Subcutaneous abdominal adipose tissue (tissue), 5 donors: Measurements from ENCODE around the gene STX10.
A peak's percentile ranks its signal among the peaks of the same experiment; 100 is the strongest.
"Not testable (repeated sequence)": the region's sequence is repeated elsewhere in the genome, so short reads cannot be mapped to it uniquely, and the experiment has no call there.

ENCODE experiments used
- H3K27ac ChIP-seq: one replicate; pipeline ENCODE4 v1.7.0; 2013; ENCODE audit warnings: low read depth, mild to moderate bottlenecking, inconsistent platforms, low read length, moderate library complexity
- H3K27me3 ChIP-seq, 5 donors: one replicate each; pipeline ENCODE4 v1.7.0; 2013; ENCODE audit warnings: low read length in 5 of 5, inconsistent platforms in 1 of 5; ENCODE audit not compliant: control insufficient read depth in 5 of 5, insufficient read depth in 4 of 5
- H3K36me3 ChIP-seq, 5 donors: one replicate each; pipeline ENCODE4 v1.7.0; 2013; ENCODE audit warnings: low read length in 5 of 5; ENCODE audit not compliant: control insufficient read depth in 5 of 5, insufficient read depth in 5 of 5
- H3K4me1 ChIP-seq, 5 donors: one replicate each; pipeline ENCODE4 v1.7.0; 2013; ENCODE audit warnings: low read length in 5 of 5, mild to moderate bottlenecking in 3 of 5, moderate library complexity in 1 of 5; ENCODE audit not compliant: control insufficient read depth in 5 of 5, insufficient read depth in 5 of 5
- H3K4me3 ChIP-seq, 5 donors: one replicate each; pipeline ENCODE4 v1.7.0; 2013; ENCODE audit warnings: low read length in 5 of 5, low read depth in 1 of 5
- H3K9ac ChIP-seq, 5 donors: one replicate each; pipeline ENCODE4 v1.7.0; 2013; ENCODE audit warnings: low read length in 5 of 5, mild to moderate bottlenecking in 4 of 5, moderate library complexity in 3 of 5
- H3K9me3 ChIP-seq, 5 donors: one replicate each; pipeline ENCODE4 v1.7.0; 2013; ENCODE audit warnings: low read length in 5 of 5; ENCODE audit not compliant: control insufficient read depth in 5 of 5
- donor health status: healthy.
- donor health status: healthy.
- donor health status: healthy.
- donor health status: healthy.
- donor health status: healthy.

Gene STX10

DNA sequence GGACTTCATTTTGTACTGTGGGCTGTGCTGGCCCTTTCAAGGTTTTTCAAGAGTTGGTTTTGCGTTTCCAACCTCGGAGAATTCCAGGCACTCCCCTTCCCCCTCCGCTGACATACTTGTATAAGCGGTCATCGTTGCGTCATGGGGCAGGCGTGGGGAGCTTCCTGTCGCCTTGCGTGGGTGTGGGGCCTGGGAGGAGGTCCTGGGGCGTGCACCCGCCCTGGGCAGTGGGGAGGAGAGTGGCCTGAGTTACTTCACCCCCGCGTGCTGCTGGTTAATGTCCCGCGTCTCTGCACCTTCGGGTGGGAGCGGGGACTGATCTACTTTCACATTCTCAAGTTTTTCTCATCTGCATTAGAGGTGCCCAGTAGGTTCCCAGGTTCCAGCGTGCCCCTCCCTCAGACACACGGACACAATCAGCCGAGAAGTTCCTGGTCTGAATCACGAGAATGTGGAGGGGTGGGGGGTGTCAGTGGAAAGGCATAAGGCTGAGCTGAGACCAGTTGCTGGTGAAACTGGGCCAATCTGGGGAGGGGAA lies 4.1 kb upstream of the STX10 start:
- Histone ChIP-seq H3K27ac (peak overlapping the region; percentile 97), H3K27me3 (no peaks in the 10 kb centered on the region), H3K4me1 (peaks cover 8 to 52% (median 36%) of the 10 kb centered on the region in 5 donors), H3K9me3 (no peaks in the 10 kb centered on the region), H3K36me3 (no peaks in the 10 kb centered on the region), H3K9ac (peak overlapping the region; percentile 68 to 99 (median 97)), H3K4me3 (peak overlapping the region; percentile 87 to 100 (median 97))

DNA sequence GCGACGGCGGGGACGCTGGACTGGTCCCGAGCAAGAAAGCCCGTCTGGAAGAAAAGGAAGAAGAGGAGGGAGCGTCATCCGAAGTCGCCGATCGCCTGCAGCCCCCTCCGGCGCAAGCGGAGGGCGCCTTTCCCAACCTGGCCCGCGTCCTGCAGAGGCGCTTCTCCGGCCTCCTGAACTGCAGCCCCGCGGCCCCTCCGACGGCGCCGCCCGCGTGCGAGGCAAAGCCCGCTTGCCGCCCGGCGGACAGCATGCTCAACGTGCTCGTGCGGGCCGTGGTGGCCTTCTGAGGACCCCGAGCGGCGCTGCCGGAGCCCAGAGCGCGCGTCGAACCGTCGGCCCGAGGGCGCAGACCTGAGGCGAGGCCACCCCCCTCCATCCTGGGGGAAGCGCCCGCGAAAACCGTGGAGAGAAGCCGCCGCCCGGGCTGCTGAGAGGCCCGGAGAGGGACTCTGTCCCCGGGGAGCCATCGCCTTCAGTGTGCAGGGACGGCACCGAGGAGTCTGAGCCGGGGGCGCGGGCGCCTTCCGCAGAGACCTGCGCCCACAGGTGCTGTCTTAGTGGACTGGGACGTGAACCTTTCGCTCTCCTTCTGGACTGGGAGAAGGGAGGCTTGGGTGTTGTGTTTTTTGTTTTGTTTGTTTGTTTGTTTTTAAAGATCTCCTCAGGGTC lies 3.5 kb upstream of the STX10 start:
- peak overlapping the region; percentile 87 to 100 (median 97) for H3K4me3 ChIP-seq
- H3K9ac ChIP-seq = peak overlapping the region; percentile 68 to 99 (median 97)
- no peaks in the 10 kb centered on the region for H3K27me3 ChIP-seq
- peaks cover 8 to 58% (median 42%) of the 10 kb centered on the region in 5 donors for H3K4me1 ChIP-seq
- no peaks in the 10 kb centered on the region for H3K9me3 ChIP-seq
- no peaks in the 10 kb centered on the region for H3K36me3 ChIP-seq
- H3K27ac ChIP-seq = peak overlapping the region; percentile 97

DNA sequence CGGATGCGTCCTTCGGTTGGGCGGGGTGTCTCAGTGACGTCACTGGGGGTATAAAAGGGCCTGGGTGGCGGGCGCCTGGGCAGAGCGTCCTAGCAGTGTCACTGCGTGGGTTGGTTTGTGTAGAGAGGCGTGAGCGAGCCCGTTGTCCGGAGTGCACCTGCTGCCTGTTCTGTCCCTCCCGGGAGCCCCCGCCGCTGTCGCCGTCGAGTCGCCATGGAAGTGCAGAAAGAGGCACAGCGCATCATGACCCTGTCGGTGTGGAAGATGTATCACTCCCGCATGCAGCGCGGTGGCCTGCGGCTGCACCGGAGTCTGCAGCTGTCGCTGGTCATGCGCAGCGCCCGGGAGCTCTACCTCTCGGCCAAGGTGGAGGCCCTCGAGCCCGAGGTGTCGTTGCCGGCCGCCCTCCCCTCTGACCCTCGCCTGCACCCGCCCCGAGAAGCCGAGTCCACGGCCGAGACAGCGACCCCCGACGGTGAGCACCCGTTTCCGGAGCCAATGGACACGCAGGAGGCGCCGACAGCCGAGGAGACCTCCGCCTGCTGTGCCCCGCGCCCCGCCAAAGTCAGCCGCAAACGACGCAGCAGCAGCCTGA lies 2.9 kb upstream of the STX10 start:
- peak overlapping the region; percentile 87 to 100 (median 97) for H3K4me3 ChIP-seq
- no peaks in the 10 kb centered on the region for H3K9me3 ChIP-seq
- H3K36me3 ChIP-seq = no peaks in the 10 kb centered on the region
- peak overlapping the region; percentile 97 for H3K27ac ChIP-seq
- no peaks in the 10 kb centered on the region for H3K27me3 ChIP-seq
- H3K9ac ChIP-seq = peak overlapping the region in 4 of 5 donors; percentile 96 to 99 (median 98)
- H3K4me1 ChIP-seq = peaks cover 8 to 61% (median 45%) of the 10 kb centered on the region in 5 donors

DNA sequence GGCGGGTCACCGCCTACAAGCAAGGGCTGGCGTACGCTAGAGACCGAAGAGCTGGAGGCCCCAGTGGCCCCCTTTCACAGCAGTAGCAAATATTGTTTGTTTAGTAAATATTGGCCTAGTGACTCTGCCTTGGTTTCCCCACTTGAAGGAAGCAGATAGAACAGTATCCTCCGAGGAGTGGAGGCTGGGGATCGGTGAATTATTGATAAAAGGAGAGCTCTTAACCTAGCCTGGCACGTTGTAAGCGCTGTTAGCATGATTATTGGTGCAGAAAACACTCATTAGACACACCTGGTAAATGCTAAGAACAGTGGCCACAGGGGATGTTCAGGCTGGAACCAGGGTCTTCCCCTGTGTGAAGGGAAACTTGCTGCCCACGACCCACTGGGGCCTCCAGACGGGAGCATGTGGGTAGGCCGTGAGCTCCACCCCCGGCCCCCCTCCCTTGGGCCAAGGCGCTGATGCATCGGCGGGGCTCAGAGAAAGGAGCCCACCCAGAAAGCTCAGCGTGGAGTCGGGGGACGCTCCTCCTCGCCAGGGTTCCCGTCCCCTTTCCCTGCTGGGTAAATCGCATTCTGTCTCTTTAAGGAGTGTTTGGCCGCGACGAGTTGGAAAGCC lies 2.3 kb upstream of the STX10 start:
- Histone ChIP-seq H3K4me3 (peak overlapping the region; percentile 87 to 100 (median 97)), H3K9ac (peak overlapping the region; percentile 95 to 99 (median 97)), H3K4me1 (peaks cover 8 to 61% (median 45%) of the 10 kb centered on the region in 5 donors), H3K27me3 (no peaks in the 10 kb centered on the region), H3K36me3 (no peaks in the 10 kb centered on the region), H3K27ac (peak overlapping the region; percentile 97), H3K9me3 (no peaks in the 10 kb centered on the region)

DNA sequence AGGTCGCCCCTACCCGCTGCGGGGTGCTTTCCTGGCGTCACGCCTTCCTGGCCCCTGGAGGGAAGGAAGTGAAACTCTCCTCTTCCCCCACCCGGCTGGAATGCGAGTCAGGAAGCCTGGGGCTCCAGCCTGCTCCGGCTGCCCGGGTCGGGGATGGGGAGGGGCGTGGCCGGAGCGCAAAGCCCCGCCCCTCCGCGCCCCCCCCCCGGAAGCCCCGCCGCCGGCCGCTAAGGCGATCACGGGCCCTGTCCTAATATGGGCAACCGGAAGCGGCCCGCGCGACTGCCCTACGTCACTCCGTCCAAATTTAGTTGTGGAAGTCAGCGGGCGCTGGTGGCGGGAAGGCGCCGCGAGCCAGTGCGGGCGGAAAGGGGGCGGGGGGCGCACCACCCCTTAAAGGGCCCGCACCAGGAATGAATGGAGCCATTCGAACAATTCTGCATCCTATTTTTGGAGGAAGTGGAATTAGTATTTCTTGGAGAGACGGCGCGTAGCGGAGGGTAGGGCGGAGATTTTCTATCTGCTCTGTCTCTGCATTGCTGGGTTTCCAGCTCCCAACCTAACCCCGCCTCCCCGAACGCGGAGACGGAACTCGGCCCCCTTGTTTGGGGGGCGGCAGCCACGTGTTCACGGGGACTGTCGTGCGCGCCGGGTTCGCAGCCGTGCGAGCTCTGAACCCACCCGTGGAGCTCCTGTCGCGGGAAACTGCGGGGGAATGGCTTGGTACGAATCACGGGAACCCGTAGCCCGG lies 1.6 kb upstream of the STX10 start:
- Histone ChIP-seq H3K27ac (peak overlapping the region; percentile 99), H3K9ac (peak overlapping the region; percentile 95 to 100 (median 99)), H3K4me3 (peak overlapping the region; percentile 87 to 100 (median 97)), H3K36me3 (no peaks in the 10 kb centered on the region), H3K27me3 (no peaks in the 10 kb centered on the region), H3K4me1 (peaks cover 6 to 57% (median 42%) of the 10 kb centered on the region in 5 donors), H3K9me3 (no peaks in the 10 kb centered on the region)

DNA sequence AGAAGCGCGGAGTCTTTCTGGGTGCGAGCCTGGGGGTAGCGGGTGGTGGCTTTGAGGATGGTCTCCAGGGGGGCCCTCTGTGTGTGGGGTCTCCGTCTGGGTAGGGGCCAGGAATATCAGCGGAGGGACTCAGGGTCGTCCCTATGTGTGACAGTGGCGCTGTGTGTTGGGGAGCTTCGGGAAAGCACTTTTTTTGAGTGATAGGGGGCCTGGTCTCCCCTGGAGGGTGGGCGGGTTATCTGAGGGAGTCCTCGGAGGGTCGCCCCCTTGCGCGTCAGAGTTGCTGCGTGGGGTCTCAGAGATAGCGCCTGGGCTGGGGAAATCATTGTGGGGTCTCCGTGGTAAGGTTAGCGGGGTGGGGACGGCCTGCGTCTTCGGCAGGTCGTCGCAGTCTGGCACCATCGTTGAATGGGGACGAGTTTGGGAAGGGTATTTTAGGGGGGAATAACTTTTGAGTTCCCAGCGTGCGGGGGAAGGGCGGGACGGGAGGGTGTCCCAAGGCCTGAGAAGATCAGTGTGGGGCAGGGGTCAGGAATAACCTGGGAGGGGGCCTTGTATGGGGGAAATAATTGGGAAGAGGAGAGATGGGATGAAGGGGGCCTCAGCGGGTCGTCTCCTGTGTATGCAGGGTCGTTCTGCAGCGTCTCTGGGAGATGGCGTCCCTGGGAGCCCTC lies 893 bp upstream of the STX10 start:
- Histone ChIP-seq H3K9ac (peak overlapping the region; percentile 95 to 100 (median 99)), H3K4me1 (peaks cover 6 to 50% (median 38%) of the 10 kb centered on the region in 5 donors), H3K9me3 (no peaks in the 10 kb centered on the region), H3K27me3 (no peaks in the 10 kb centered on the region), H3K4me3 (peak overlapping the region; percentile 85 to 99 (median 97)), H3K36me3 (no peaks in the 10 kb centered on the region), H3K27ac (peak overlapping the region; percentile 99)

DNA sequence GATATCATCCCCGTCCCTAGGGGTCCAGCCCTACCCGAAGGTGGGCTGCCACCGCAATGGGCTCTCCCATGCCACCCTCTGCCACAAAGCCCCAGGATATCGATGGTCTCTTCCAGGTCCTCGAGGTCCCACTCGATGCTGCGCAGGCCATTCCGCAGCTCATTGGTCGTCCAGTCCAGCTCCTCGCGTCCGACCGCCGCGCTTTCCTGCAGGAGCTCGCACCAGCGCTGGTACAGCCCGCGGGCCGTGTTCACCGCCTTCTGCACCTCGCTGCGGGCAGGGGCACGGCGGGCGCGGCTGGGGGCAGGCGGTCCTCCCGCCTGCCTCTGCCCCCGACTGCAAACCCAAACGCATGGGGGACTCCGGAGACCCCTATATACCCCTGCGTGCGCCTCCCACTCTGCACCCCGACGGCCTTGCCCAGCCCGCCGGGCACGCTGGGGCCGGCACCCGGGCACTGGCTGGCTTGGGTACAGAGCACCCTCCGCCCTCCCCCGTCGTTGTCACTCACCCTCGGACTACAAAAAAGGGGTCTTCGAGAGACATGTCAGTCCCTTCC lies 468 bp downstream of the STX10 start:
- Histone ChIP-seq H3K4me1 (peaks cover 2 to 38% (median 27%) of the 10 kb centered on the region in 5 donors), H3K27me3 (no peaks in the 10 kb centered on the region), H3K4me3 (peak overlapping the region; percentile 71 to 99 (median 97)), H3K9me3 (no peaks in the 10 kb centered on the region), H3K36me3 (peaks cover 0 to 8% (median 6%) of the 10 kb centered on the region in 5 donors), H3K27ac (peak overlapping the region; percentile 99), H3K9ac (peak overlapping the region in 4 of 5 donors; percentile 73 to 100 (median 99))

DNA sequence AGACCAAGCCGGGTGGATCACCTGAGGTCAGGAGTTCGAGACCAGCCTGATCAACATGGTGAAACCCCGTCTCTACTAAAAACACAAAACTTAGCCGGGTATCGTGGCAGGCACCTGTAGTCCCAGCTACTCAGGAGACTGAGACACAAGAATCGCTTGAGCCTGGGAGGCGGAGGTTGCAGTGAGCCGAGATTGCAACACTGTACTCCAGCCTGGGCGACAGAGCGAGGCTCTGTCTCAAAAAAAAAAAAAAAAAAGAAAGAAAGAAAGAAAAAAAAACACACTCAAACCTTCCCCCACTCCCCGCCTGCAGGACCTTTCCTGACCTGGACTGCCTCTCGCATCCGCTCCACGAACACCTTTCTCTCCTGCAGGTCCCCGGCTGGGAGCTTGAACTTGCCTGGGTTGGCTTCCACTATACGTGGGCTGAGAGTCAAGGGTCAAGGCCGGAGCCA lies 975 bp downstream of the STX10 start:
- not testable (repeated sequence) for H3K9me3 ChIP-seq, H3K27me3 ChIP-seq
- Histone ChIP-seq H3K4me1 (peaks cover under 1 to 34% (median 26%) of the 10 kb centered on the region in 5 donors), H3K27ac (peak overlapping the region; percentile 99), H3K36me3 (peaks cover 0 to 13% (median 11%) of the 10 kb centered on the region in 5 donors), H3K4me3 (peak overlapping the region; percentile 71 to 99 (median 97)), H3K9ac (peak overlapping the region in 4 of 5 donors; percentile 73 to 100 (median 99))
